Loucy (cell line): ENCODE measurements around the gene FALEC.
A peak's percentile ranks its signal among the peaks of the same experiment; 100 is the strongest.
"Not testable (repeated sequence)": the region's sequence is repeated elsewhere in the genome, so short reads cannot be mapped to it uniquely, and the experiment has no call there.

ENCODE experiments used
- H2AFZ ChIP-seq: fragments of 200-600 bp; sonication (generic); 2 replicates; pipeline ENCODE4 v1.6.0; 2016; ENCODE audit warnings: antibody characterized with exemption, mild to moderate bottlenecking, low read length, moderate library complexity
- H3F3A ChIP-seq: fragments of 200-600 bp; 2 replicates; pipeline ENCODE4 v1.6.0; 2016; ENCODE audit warnings: antibody characterized with exemption, low read depth, mild to moderate bottlenecking
- H3K27me3 ChIP-seq: fragments of 200-600 bp; sonication (generic); 2 replicates; pipeline ENCODE4 v1.6.1; 2014; ENCODE audit warnings: low read length, mild to moderate bottlenecking; ENCODE audit not compliant: insufficient read depth, poor library complexity, severe bottlenecking
- H3K36me3 ChIP-seq: fragments of 200-600 bp; sonication (generic); 2 replicates; pipeline ENCODE4 v1.6.1; 2016; ENCODE audit warnings: low read length; ENCODE audit not compliant: insufficient read depth
- H3K4me1 ChIP-seq: fragments of 200-600 bp; sonication (generic); 2 replicates; pipeline ENCODE4 v1.5.1; 2014; ENCODE audit warnings: low read length, mild to moderate bottlenecking; ENCODE audit not compliant: insufficient read depth, poor library complexity, severe bottlenecking
- H3K4me2 ChIP-seq: fragments of 200-600 bp; sonication (generic); 2 replicates; pipeline ENCODE4 v1.6.0; 2014; ENCODE audit warnings: antibody characterized with exemption, low read length, low read depth, mild to moderate bottlenecking; ENCODE audit not compliant: poor library complexity, severe bottlenecking
- H3K4me3 ChIP-seq: fragments of 200-600 bp; sonication (generic); 2 replicates; pipeline ENCODE4 v1.5.1; 2014; ENCODE audit warnings: low read length, mild to moderate bottlenecking, mixed read lengths; ENCODE audit not compliant: poor library complexity, severe bottlenecking
- H3K79me2 ChIP-seq: fragments of 200-600 bp; sonication (generic); 2 replicates; pipeline ENCODE4 v1.6.1; 2014; ENCODE audit warnings: low read length; ENCODE audit not compliant: insufficient read depth
- H3K9ac ChIP-seq: fragments of 200-600 bp; sonication (generic); 2 replicates; pipeline ENCODE4 v1.6.0; 2014; ENCODE audit warnings: mild to moderate bottlenecking, low read depth, low read length, moderate library complexity; ENCODE audit not compliant: poor library complexity, severe bottlenecking
- H3K9me2 ChIP-seq: fragments of 200-600 bp; sonication (generic); replicated peaks from 2 replicates; pipeline ENCODE4 v1.6.1; 2016; ENCODE audit warnings: low read depth, low read length, mixed read lengths
- H3K9me3 ChIP-seq: fragments of 200-600 bp; sonication (generic); 2 replicates; pipeline ENCODE4 v1.6.1; 2014; ENCODE audit warnings: mild to moderate bottlenecking, antibody characterized with exemption, low read length, low read depth; ENCODE audit not compliant: insufficient read depth
- H4K20me1 ChIP-seq: fragments of 200-600 bp; sonication (generic); 2 replicates; pipeline ENCODE4 v1.6.0; 2014; ENCODE audit warnings: antibody characterized with exemption, low read length, mild to moderate bottlenecking; ENCODE audit not compliant: insufficient read depth, poor library complexity, severe bottlenecking
- EZH2phosphoT487 ChIP-seq: fragments of 200-600 bp; IDR thresholded peaks from 2 replicates; pipeline ENCODE4 v1.6.1; 2018; ENCODE audit warnings: antibody characterized with exemption, mild to moderate bottlenecking, moderate library complexity, borderline replicate concordance
- TF ChIP-seq, protein P1 (sequence below): fragments of 200-600 bp; sonication (generic); conservative IDR thresholded peaks from 2 replicates; pipeline ENCODE4 v1.5.1; 2014; ENCODE audit warnings: mild to moderate bottlenecking, antibody characterized with exemption, low read length

FALEC gene

DNA sequence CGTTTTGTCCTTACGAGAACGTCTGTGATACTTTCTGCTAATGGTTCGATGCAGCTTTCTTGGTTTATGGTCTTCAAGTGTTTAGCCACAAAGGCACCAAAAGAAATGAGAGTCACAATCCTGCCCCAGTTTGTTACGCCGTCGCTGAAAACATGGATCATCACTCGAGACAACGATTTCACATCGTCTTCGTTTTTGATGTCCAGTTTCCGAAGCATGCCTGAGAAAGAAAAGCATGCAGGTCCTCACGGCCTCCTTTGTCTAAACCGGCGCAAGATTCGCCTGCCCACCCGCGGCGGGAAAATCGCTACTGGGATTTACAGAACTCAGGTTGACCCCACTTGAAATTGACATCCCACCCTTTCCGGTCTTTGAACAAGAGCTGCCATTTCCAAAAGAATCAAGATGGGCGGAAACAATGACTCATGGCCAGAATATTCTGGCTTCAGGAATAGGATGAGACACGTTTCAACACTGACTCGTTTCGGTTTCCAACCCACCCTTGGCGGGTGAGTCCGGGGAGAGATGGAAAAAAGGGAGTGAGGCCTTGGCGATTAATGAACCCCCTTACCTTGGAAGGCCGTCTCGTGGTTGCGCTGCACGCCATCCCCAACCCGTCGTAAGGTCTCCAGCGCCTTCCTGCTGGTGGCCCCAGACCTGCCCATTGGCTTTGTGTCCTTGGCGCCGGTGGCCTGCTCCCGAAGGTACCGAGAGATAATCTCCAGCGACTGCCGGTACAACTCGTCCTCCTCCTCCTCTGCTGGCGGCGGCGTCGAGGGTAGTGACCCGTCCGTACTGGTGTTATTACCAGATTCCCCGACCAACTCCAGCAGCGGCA is 62.9 kb downstream of the FALEC start:
- no peak for TF ChIP-seq EZH2phosphoT487
- TF ChIP-seq, protein P1, sequence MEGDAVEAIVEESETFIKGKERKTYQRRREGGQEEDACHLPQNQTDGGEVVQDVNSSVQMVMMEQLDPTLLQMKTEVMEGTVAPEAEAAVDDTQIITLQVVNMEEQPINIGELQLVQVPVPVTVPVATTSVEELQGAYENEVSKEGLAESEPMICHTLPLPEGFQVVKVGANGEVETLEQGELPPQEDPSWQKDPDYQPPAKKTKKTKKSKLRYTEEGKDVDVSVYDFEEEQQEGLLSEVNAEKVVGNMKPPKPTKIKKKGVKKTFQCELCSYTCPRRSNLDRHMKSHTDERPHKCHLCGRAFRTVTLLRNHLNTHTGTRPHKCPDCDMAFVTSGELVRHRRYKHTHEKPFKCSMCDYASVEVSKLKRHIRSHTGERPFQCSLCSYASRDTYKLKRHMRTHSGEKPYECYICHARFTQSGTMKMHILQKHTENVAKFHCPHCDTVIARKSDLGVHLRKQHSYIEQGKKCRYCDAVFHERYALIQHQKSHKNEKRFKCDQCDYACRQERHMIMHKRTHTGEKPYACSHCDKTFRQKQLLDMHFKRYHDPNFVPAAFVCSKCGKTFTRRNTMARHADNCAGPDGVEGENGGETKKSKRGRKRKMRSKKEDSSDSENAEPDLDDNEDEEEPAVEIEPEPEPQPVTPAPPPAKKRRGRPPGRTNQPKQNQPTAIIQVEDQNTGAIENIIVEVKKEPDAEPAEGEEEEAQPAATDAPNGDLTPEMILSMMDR = no peak
- Histone ChIP-seq H3K27me3 (peaks cover 16% of the 10 kb centered on the region), H3K79me2 (peaks cover 66% of the 10 kb centered on the region), H3K4me2 (peak overlapping the region; percentile 99), H4K20me1 (peaks cover 56% of the 10 kb centered on the region), H3K36me3 (peaks cover 41% of the 10 kb centered on the region), H3K9ac (peak overlapping the region; percentile 97), H2AFZ (no peak overlapping the region), H3K9me3 (no peaks in the 10 kb centered on the region), H3K9me2 (no peaks in the 10 kb centered on the region), H3F3A (no peaks in the 10 kb centered on the region), H3K4me3 (peak overlapping the region; percentile 97), H3K4me1 (peaks cover 42% of the 10 kb centered on the region)

- TF ChIP-seq EZH2phosphoT487 = no peak
- TF ChIP-seq, protein P1 = no peak
- Histone ChIP-seq H3K4me2 (peak within 1 kb of the TSS; percentile 99), H3K4me3 (peak within 1 kb of the TSS; percentile 97), H3K9me3 (no peaks in the 10 kb centered on the region), H3K36me3 (peaks cover 35% of the 10 kb centered on the region), H3K9ac (peak within 1 kb of the TSS; percentile 97), H3K79me2 (peaks cover 58% of the 10 kb centered on the region), H4K20me1 (peaks cover 48% of the 10 kb centered on the region), H2AFZ (peak within 1 kb of the TSS; percentile 39), H3K9me2 (no peaks in the 10 kb centered on the region), H3K27me3 (peaks cover 16% of the 10 kb centered on the region), H3F3A (no peaks in the 10 kb centered on the region), H3K4me1 (peaks cover 39% of the 10 kb centered on the region)
These were observed 63.8 kb downstream of the FALEC start, which contains the start of gene MCL1 for GRCh38 chr1:150579110-150579944. Gene MCL1, minus strand, starts transcription at chr1:150579610. Its CDS starts 80 bp downstream, at chr1:150579530.

- H2AFZ ChIP-seq = peak overlapping the region; percentile 39
These were observed 64.5 kb downstream of the FALEC start for GRCh38 chr1:150579945-150580642.

GRCh38 chr1:150580966-150581365 is 65.4 kb downstream of the FALEC start:
- peaks cover 42% of the 10 kb centered on the region for H3K79me2 ChIP-seq
- peaks cover 31% of the 10 kb centered on the region for H4K20me1 ChIP-seq
- H3K4me1 ChIP-seq = peaks cover 23% of the 10 kb centered on the region
- not testable (repeated sequence) for H2AFZ ChIP-seq, H3K4me2 ChIP-seq, H3K9me3 ChIP-seq, H3K4me3 ChIP-seq, H3K9me2 ChIP-seq, H3K9ac ChIP-seq, H3F3A ChIP-seq
- peaks cover 18% of the 10 kb centered on the region for H3K36me3 ChIP-seq
- peaks cover 16% of the 10 kb centered on the region for H3K27me3 ChIP-seq

More at GRCh38 chr1:150579945-150580642, 64.5 kb downstream of the FALEC start:
- Histone ChIP-seq H4K20me1 (peaks cover 40% of the 10 kb centered on the region), H3K4me1 (peaks cover 32% of the 10 kb centered on the region), H3K27me3 (peaks cover 16% of the 10 kb centered on the region), H3K9ac (peak overlapping the region; percentile 97), H3K79me2 (peaks cover 50% of the 10 kb centered on the region), H3F3A (no peaks in the 10 kb centered on the region), H3K4me3 (peak overlapping the region; percentile 97), H3K36me3 (peaks cover 27% of the 10 kb centered on the region), H3K9me3 (no peaks in the 10 kb centered on the region), H3K9me2 (no peaks in the 10 kb centered on the region), H3K4me2 (peak overlapping the region; percentile 74)
- TF ChIP-seq, protein P1 = no peak
- TF ChIP-seq EZH2phosphoT487 = no peak
